GM13977 (cell line): ENCODE data around the gene CALHM5.

Experiments used
- DNase-seq: peaks from one replicate; pipeline ENCODE4 v3.0.0; 2012; ENCODE audit warnings: low spot score
- CTCF ChIP-seq: IDR thresholded peaks from 2 replicates; pipeline ENCODE4 v1.5.1; 2012; ENCODE audit warnings: mild to moderate bottlenecking, control low read depth; ENCODE audit not compliant: insufficient read depth; ENCODE audit errors: extremely low read depth, missing control alignments
- in situ Hi-C: fragments of 300-500 bp; cut with MboI; formaldehyde crosslinking; loops from one replicate; pipeline ENCODE4 v1.12.0; 2022; ENCODE audit warnings: low sequenced_read_pairs, low pct_unique_long_range_greater_than_20kb, mixed read lengths, inconsistent platforms; ENCODE audit not compliant: unreplicated experiment

Gene CALHM5

GRCh38 chr6:116562614-116563013 is 51.2 kb downstream of the CALHM5 start:
- TF ChIP-seq CTCF, result no peak
- in situ Hi-C loops, result loop anchor here (10.0 kb wide), 1 partner anchor 298 kb away; no protein-coding TSS in a partner anchor

GRCh38 chr6:116563830-116564229 is 52.4 kb downstream of the CALHM5 start:
- no peak for TF ChIP-seq CTCF
- in situ Hi-C loops, result loop anchor here (10.0 kb wide), 1 partner anchor 299 kb away; no protein-coding TSS in a partner anchor
- DNase-seq, result no peak

More at GRCh38 chr6:116562614-116563013, 51.2 kb downstream of the CALHM5 start:
- DNase-seq, result no peak

GRCh38 chr6:116564311-116564710 is 52.9 kb downstream of the CALHM5 start:
- in situ Hi-C loops, result loop anchor here (10.0 kb wide), 1 partner anchor 300 kb away; no protein-coding TSS in a partner anchor
- TF ChIP-seq CTCF, result no peak
- no peak for DNase-seq

GRCh38 chr6:116564921-116565872 is 53.8 kb downstream of the CALHM5 start:
- no peak for TF ChIP-seq CTCF
- in situ Hi-C loops, result loop anchor here (10.0 kb wide), 1 partner anchor 300 kb away; no protein-coding TSS in a partner anchor
- DNase-seq, result no peak

- no peak for TF ChIP-seq CTCF
- in situ Hi-C loops, result loop anchor here (10.0 kb wide), 1 partner anchor 303 kb away; no protein-coding TSS in a partner anchor
Measured at GRCh38 chr6:116568111-116568510, 56.7 kb downstream of the CALHM5 start.

GRCh38 chr6:116568821-116569755 is 57.6 kb downstream of the CALHM5 start:
- no peak for DNase-seq
- in situ Hi-C loops, result loop anchor here (10.0 kb wide), 1 partner anchor 304 kb away; no protein-coding TSS in a partner anchor

More at GRCh38 chr6:116568111-116568510, 56.7 kb downstream of the CALHM5 start:
- DNase-seq, result no peak

More at GRCh38 chr6:116568821-116569755, 57.6 kb downstream of the CALHM5 start:
- TF ChIP-seq CTCF, result no peak
